OCI-LY1 (cell line): Measurements from ENCODE around the gene CADM3.

Experiments
- EZH2 ChIP-seq: fragments of 200-600 bp; sonication (generic), shearing (Covaris generic); IDR thresholded peaks from 2 replicates; pipeline ENCODE4 v1.8.0; 2017; ENCODE audit warnings: borderline replicate concordance, mixed run types, mild to moderate bottlenecking, antibody characterized with exemption, low read length, moderate library complexity, mixed read lengths
- TF ChIP-seq, protein P1 (sequence below): fragments of 200-600 bp; sonication (generic), shearing (Covaris generic); IDR thresholded peaks from 2 replicates; pipeline ENCODE4 v1.5.1; 2017; ENCODE audit warnings: mild to moderate bottlenecking, antibody characterized with exemption, low read length, moderate library complexity, mixed read lengths

DNA sequence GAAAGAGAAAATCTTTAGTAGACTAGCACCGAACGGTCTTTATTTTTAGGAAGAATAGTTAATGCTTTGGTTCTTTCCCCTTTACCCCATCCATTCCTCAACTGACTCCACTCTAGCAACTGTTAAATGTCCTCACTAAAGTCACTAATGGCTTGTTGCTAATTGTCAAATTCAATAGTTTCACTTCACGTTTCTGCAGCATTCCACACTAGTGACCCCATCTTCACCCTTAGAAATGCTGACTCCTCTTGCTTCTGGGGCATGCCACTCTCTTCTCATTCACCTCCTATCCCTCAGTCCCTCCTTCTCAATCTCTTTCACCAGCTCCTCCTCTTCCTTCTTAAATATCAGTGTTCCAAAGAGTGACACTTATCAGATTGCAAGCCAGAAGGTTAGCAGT lies 19.4 kb upstream of the CADM3 start:
- TF ChIP-seq, protein P1, sequence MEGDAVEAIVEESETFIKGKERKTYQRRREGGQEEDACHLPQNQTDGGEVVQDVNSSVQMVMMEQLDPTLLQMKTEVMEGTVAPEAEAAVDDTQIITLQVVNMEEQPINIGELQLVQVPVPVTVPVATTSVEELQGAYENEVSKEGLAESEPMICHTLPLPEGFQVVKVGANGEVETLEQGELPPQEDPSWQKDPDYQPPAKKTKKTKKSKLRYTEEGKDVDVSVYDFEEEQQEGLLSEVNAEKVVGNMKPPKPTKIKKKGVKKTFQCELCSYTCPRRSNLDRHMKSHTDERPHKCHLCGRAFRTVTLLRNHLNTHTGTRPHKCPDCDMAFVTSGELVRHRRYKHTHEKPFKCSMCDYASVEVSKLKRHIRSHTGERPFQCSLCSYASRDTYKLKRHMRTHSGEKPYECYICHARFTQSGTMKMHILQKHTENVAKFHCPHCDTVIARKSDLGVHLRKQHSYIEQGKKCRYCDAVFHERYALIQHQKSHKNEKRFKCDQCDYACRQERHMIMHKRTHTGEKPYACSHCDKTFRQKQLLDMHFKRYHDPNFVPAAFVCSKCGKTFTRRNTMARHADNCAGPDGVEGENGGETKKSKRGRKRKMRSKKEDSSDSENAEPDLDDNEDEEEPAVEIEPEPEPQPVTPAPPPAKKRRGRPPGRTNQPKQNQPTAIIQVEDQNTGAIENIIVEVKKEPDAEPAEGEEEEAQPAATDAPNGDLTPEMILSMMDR: no peak
- no peak for TF ChIP-seq EZH2
